ENCODE results near the gene NTF4.
"Not testable (repeated sequence)": the region's sequence is repeated elsewhere in the genome, so short reads cannot be mapped to it uniquely, and the experiment has no call there.

Gene NTF4

GRCh38 chr19:49022116-49022515 is 42.5 kb downstream of the NTF4 start:
- no peaks in the 10 kb centered on the region for H3K36me3 ChIP-seq (ENCODE audit: control insufficient read depth, insufficient read depth, low read length)
- no peak for DNase-seq
- peaks cover 12% of the 10 kb centered on the region for H3K4me1 ChIP-seq (ENCODE audit: control insufficient read depth, insufficient read depth, low read length, poor library complexity, severe bottlenecking)
- H3K27me3 ChIP-seq (replicated peaks; ENCODE audit: control insufficient read depth, insufficient read depth, low read length, poor library complexity, severe bottlenecking) = no peaks in the 10 kb centered on the region
- no peak overlapping the region for H3K27ac ChIP-seq (ENCODE audit: insufficient read depth, low read length, poor library complexity, severe bottlenecking)
- H3K4me3 ChIP-seq (ENCODE audit: insufficient read depth, low read depth, low read length, poor library complexity, severe bottlenecking) = no peak overlapping the region
- H3K9me3 ChIP-seq (ENCODE audit: control insufficient read depth, low read length) = no peaks in the 10 kb centered on the region

- no peak for DNase-seq
- Histone ChIP-seq H3K4me1 (ENCODE audit: control insufficient read depth, insufficient read depth, low read length, poor library complexity, severe bottlenecking) (peaks cover 13% of the 10 kb centered on the region), H3K4me3 (ENCODE audit: insufficient read depth, low read depth, low read length, poor library complexity, severe bottlenecking) (no peak overlapping the region), H3K27ac (ENCODE audit: insufficient read depth, low read length, poor library complexity, severe bottlenecking) (no peak overlapping the region), H3K27me3 (replicated peaks; ENCODE audit: control insufficient read depth, insufficient read depth, low read length, poor library complexity, severe bottlenecking) (no peaks in the 10 kb centered on the region), H3K9me3 (ENCODE audit: control insufficient read depth, low read length) (no peaks in the 10 kb centered on the region), H3K36me3 (ENCODE audit: control insufficient read depth, insufficient read depth, low read length) (no peaks in the 10 kb centered on the region)
These were observed 43.4 kb downstream of the NTF4 start for GRCh38 chr19:49020931-49021895.

GRCh38 chr19:49020342-49020741 is 44.3 kb downstream of the NTF4 start:
- H3K27ac ChIP-seq (ENCODE audit: insufficient read depth, low read length, poor library complexity, severe bottlenecking) = no peak overlapping the region
- no peak for DNase-seq
- H3K4me1 ChIP-seq (ENCODE audit: control insufficient read depth, insufficient read depth, low read length, poor library complexity, severe bottlenecking) = peaks cover 13% of the 10 kb centered on the region
- no peak overlapping the region for H3K4me3 ChIP-seq (ENCODE audit: insufficient read depth, low read depth, low read length, poor library complexity, severe bottlenecking)
- no peaks in the 10 kb centered on the region for H3K27me3 ChIP-seq (replicated peaks; ENCODE audit: control insufficient read depth, insufficient read depth, low read length, poor library complexity, severe bottlenecking)
- H3K9me3 ChIP-seq (ENCODE audit: control insufficient read depth, low read length) = no peaks in the 10 kb centered on the region
- no peaks in the 10 kb centered on the region for H3K36me3 ChIP-seq (ENCODE audit: control insufficient read depth, insufficient read depth, low read length)

GRCh38 chr19:49019242-49019932 is 45.2 kb downstream of the NTF4 start:
- peak; percentile 45 to 57 (median 46) for DNase-seq
- H3K27ac ChIP-seq (ENCODE audit: insufficient read depth, low read length, poor library complexity, severe bottlenecking) = no peak overlapping the region
- peaks cover 13% of the 10 kb centered on the region for H3K4me1 ChIP-seq (ENCODE audit: control insufficient read depth, insufficient read depth, low read length, poor library complexity, severe bottlenecking)
- peak overlapping the region; percentile 66 for H3K4me3 ChIP-seq (ENCODE audit: insufficient read depth, low read depth, low read length, poor library complexity, severe bottlenecking)
- H3K9me3 ChIP-seq (ENCODE audit: control insufficient read depth, low read length) = no peaks in the 10 kb centered on the region
- no peaks in the 10 kb centered on the region for H3K27me3 ChIP-seq (replicated peaks; ENCODE audit: control insufficient read depth, insufficient read depth, low read length, poor library complexity, severe bottlenecking)
- H3K36me3 ChIP-seq (ENCODE audit: control insufficient read depth, insufficient read depth, low read length) = no peaks in the 10 kb centered on the region

GRCh38 chr19:49018388-49019241 is 46.0 kb downstream of the NTF4 start:
- not testable (repeated sequence) for DNase-seq; H3K9me3 ChIP-seq (ENCODE audit: control insufficient read depth, low read length); H3K27ac ChIP-seq (ENCODE audit: insufficient read depth, low read length, poor library complexity, severe bottlenecking); H3K27me3 ChIP-seq (replicated peaks; ENCODE audit: control insufficient read depth, insufficient read depth, low read length, poor library complexity, severe bottlenecking); H3K36me3 ChIP-seq (ENCODE audit: control insufficient read depth, insufficient read depth, low read length)
- H3K4me1 ChIP-seq (ENCODE audit: control insufficient read depth, insufficient read depth, low read length, poor library complexity, severe bottlenecking) = peaks cover 13% of the 10 kb centered on the region
- H3K4me3 ChIP-seq (ENCODE audit: insufficient read depth, low read depth, low read length, poor library complexity, severe bottlenecking) = peak overlapping the region; percentile 66

- Histone ChIP-seq H3K27ac (ENCODE audit: insufficient read depth, low read length, poor library complexity, severe bottlenecking) (peak overlapping the region; percentile 48), H3K4me1 (ENCODE audit: control insufficient read depth, insufficient read depth, low read length, poor library complexity, severe bottlenecking) (peaks cover 13% of the 10 kb centered on the region), H3K9me3 (ENCODE audit: control insufficient read depth, low read length) (no peaks in the 10 kb centered on the region), H3K4me3 (ENCODE audit: insufficient read depth, low read depth, low read length, poor library complexity, severe bottlenecking) (peak overlapping the region; percentile 66), H3K36me3 (ENCODE audit: control insufficient read depth, insufficient read depth, low read length) (no peaks in the 10 kb centered on the region), H3K27me3 (replicated peaks; ENCODE audit: control insufficient read depth, insufficient read depth, low read length, poor library complexity, severe bottlenecking) (no peaks in the 10 kb centered on the region)
- peak; percentile 32 to 55 (median 49) for DNase-seq
These were observed 46.8 kb downstream of the NTF4 start for GRCh38 chr19:49017666-49018351.

- H3K4me3 ChIP-seq (ENCODE audit: insufficient read depth, low read depth, low read length, poor library complexity, severe bottlenecking) = peak within 1 kb of the TSS; percentile 66
- H3K9me3 ChIP-seq (ENCODE audit: control insufficient read depth, low read length) = no peaks in the 10 kb centered on the region
- peaks cover 1% of the 10 kb centered on the region for H3K36me3 ChIP-seq (ENCODE audit: control insufficient read depth, insufficient read depth, low read length)
- no peak for DNase-seq
- H3K27me3 ChIP-seq (replicated peaks; ENCODE audit: control insufficient read depth, insufficient read depth, low read length, poor library complexity, severe bottlenecking) = no peaks in the 10 kb centered on the region
- H3K4me1 ChIP-seq (ENCODE audit: control insufficient read depth, insufficient read depth, low read length, poor library complexity, severe bottlenecking) = peaks cover 13% of the 10 kb centered on the region
- peak within 1 kb of the TSS; percentile 48 for H3K27ac ChIP-seq (ENCODE audit: insufficient read depth, low read length, poor library complexity, severe bottlenecking)
These were observed 47.5 kb downstream of the NTF4 start, which contains the start of gene LHB for GRCh38 chr19:49017041-49017665. LHB (minus strand) TSS chr19:49017091; CDS start chr19:49017081, 10 bp downstream.

- H3K4me1 ChIP-seq (ENCODE audit: control insufficient read depth, insufficient read depth, low read length, poor library complexity, severe bottlenecking) = peaks cover 13% of the 10 kb centered on the region
- DNase-seq = no peak
- no peaks in the 10 kb centered on the region for H3K27me3 ChIP-seq (replicated peaks; ENCODE audit: control insufficient read depth, insufficient read depth, low read length, poor library complexity, severe bottlenecking)
- H3K27ac ChIP-seq (ENCODE audit: insufficient read depth, low read length, poor library complexity, severe bottlenecking) = no peak overlapping the region
- H3K4me3 ChIP-seq (ENCODE audit: insufficient read depth, low read depth, low read length, poor library complexity, severe bottlenecking) = no peak overlapping the region
- H3K36me3 ChIP-seq (ENCODE audit: control insufficient read depth, insufficient read depth, low read length) = peaks cover 5% of the 10 kb centered on the region
- no peaks in the 10 kb centered on the region for H3K9me3 ChIP-seq (ENCODE audit: control insufficient read depth, low read length)
These were observed 48.4 kb downstream of the NTF4 start for GRCh38 chr19:49016067-49016839.

Data from effector memory CD4-positive, alpha-beta T cell (primary cell).